Activated CD4-positive, alpha-beta T cell treated with anti-CD3 and anti-CD28 coated beads, Interleukin-10, Interleukin-2, amounts not matched to agents 100 ng/mL and 50 ng/mL, durations not matched to agents 16 hours and 8 hours (primary cell): ENCODE measurements around the gene ERC2.
A peak's percentile ranks its signal among the peaks of the same experiment; 100 is the strongest.

Experiments used
- DNase-seq: peaks from one replicate; pipeline ENCODE4 v3.0.0-alpha.2; 2020

ERC2 gene

DNA sequence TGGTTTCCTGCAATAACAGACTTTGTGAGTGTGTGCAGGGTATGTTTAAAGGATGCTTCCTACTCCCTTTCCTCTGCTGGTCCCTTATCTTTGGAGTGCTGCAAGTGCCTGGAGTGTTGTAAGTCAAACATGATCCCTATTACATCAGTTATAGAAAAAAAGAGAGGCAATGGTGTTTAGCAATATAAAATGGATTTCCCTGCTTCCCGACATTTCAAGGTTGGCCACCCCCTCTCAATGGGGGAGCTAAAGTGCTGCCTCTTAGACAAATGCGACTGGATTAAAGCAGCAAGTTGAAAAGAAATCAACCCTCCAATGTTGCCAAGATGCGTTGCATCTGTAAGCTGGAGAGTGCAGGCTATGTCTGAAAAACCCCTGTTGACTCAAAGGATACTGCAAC, 778.1 kb downstream of the ERC2 start:
- DNase-seq: no peak

- no peak for DNase-seq
Measured at GRCh38 chr3:55688154-55688553, 780.1 kb downstream of the ERC2 start.

DNA sequence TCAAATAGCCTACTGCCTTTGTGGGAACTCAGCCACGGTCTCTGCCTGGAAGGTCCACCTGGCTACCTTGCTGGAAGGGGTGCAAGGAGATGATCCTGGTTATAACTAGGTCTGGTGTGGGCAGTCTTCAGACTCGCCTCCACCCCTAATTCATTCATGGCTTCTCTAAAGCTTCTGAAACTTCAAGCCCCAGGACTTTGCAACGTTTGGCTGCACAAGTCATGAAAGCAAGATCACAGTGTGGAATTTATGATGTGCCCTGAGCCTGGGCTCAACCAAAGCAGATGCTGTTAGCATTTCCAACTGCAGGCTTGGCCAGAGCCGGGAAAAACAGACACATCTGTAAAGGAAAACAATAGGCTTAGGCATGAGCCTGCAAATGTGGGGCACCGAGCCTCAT, 780.7 kb downstream of the ERC2 start:
- no peak for DNase-seq

DNA sequence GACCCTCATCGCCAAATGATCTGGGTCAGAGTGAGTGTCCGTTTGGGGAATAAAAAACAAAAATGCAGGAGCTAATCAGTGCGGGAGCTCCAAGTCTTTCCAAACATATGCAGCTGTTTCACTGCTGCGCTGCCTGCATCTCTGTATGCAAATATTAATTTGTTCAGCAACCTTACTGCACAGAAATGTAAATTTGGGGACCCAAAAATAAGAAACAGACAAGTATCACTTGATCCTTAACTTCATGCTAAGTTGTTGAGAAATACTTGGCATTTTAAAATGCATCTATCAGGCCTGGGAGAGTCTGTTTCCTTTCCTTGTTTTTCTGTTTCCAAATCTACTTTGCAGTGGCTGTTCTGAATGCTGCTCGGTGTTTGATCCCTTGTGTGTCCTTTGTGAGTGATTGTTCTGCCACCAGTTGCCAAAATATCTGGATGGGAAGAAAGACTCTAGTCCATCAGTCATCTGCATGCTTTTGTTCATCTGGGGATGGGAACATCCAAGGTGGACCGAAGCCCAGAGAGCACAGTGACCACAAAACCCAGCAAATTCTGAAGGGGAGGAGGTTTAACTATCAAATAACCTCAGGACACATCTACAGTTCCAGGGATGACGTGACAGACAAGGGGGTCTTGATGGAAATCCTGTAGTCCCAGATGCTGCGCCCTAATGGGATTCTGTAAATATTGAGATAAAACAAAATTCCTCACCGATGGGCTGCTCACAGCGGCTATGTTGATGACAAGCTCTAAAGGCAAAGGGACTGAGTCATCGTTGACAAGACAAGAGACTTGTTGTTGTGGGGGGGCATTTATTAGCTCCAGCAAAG, 781.6 kb downstream of the ERC2 start:
- DNase-seq: no peak

GRCh38 chr3:55683666-55684270, 784.5 kb downstream of the ERC2 start:
- DNase-seq: no peak

DNA sequence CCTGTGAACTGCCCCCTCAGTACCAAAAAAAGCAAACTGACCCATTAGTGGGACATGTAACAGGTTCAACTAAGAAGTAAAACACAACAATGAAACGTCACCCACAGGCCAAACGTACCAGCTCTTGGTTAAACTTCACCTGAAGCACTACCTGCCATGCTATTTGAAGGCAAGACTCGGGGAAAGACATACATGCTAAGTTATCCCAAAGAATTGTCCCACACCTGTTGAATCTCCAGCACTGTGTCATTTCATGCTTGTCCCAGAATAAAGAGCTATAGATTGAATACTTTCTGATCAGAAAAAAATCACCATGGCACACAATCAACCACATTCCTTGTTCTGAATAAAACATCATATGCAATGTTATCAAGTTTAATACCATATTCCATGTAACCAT, 785.8 kb downstream of the ERC2 start:
- DNase-seq: no peak

- DNase-seq: no peak
Measured at GRCh38 chr3:55678546-55679216, 789.6 kb downstream of the ERC2 start.

GRCh38 chr3:55676643-55677042, 791.6 kb downstream of the ERC2 start:
- DNase-seq: no peak

DNA sequence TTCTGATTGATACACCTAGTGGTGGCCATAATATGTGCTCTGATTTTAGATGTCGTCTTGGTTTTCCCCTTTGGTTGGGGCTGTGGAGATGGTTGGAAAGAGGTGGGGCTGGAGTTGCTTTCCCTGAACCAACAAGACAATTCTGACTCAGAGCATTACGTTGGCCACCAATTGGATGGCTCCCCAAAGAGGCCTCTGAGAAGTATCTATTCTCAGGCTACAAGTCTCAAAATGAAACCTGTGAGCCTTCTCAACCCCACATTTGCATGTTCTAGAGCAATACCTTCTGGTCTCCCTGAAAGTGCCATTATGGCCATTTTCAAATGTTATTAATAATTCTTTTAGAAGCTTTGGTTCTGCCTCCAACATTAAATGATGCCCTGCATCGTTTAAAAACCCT, 792.8 kb downstream of the ERC2 start:
- peak; percentile 50 for DNase-seq

DNA sequence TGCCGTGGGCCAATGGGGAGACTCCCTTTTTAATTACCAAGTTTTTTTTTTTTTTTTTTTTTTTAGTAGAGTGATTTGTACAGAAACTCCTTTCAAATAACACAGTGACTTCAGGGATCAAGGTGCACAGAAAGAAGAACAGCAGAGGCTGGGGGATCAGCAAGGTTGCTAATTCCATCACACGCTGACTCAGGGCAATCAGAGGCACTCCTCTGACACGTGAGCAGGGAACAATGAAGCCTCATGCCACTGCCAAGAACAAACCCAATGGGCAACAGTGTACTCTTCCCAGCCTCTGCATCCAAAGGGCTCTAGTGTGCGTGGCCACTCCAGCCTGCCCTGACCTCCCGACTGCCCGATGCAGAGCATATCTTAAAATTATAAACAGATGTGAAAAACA, 794.5 kb downstream of the ERC2 start:
- no peak for DNase-seq

DNA sequence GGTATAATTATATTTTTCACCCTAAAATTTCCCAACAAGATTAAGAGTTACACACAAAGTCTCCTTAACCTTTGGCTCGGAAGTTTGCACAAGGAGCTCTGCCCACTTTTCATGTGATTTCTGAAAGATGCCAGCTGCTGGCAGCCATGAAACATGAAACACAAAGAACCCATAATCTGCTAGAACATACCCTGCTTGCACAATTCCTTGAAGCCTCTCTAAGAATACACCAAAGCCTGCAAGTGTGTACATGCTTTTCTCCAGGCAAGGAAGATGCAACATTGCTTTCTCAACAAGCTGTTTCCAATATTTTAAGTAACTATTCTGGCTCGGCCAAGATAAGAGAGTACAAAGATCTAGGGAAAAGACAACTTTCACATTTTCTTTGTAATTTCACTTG, 799.1 kb downstream of the ERC2 start:
- no peak for DNase-seq

GRCh38 chr3:55668359-55668758, 799.9 kb downstream of the ERC2 start:
- no peak for DNase-seq

- peak; percentile 3 for DNase-seq
Measured at GRCh38 chr3:55664387-55664786, 803.9 kb downstream of the ERC2 start.

- no peak for DNase-seq
Measured at GRCh38 chr3:55662683-55663082, 805.6 kb downstream of the ERC2 start.

- no peak for DNase-seq
Measured at GRCh38 chr3:55661571-55661970, 806.7 kb downstream of the ERC2 start.

GRCh38 chr3:55661141-55661540, 807.1 kb downstream of the ERC2 start:
- DNase-seq: no peak

DNA sequence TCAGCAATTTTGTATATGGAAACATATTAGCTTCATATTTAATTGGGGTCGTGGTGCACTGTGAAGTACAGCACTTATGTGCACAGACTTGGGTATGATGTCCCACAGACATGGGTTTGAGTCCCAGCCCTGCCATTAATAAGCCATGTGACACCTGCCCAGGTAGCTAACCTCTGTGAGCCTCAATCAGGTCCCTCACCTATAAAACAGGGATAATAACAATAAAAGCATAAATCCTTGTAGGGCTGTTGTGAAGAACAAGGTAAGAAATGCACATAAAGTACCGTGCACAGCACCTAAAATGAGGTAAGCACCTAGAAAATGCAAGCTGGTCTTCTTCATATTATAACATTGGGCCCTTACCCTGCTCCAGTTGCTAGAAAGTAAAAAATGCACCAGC, 807.6 kb downstream of the ERC2 start:
- no peak for DNase-seq

- no peak for DNase-seq
Measured at GRCh38 chr3:55659701-55660100, 808.6 kb downstream of the ERC2 start.

- no peak for DNase-seq
Measured at GRCh38 chr3:55658690-55659562, 809.3 kb downstream of the ERC2 start.

DNA sequence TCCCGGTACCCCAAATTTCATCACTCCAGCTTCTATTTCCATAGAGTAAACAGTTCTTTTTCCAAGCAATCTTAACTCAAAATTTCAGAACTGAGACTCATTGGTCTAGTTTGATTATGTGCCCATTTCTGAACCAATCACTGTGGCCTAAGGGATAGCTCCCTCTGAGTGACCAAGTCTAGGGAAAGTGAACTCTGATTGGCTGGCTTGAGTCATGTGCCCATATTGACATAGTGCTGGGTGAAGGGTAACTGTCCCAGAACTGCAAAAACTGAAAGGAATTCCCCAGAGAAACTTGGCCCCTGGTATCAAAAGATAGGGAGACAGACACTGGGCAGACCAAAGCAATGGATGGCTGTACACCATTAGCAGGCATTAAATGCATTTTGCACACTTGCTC, 810.0 kb downstream of the ERC2 start:
- no peak for DNase-seq

DNA sequence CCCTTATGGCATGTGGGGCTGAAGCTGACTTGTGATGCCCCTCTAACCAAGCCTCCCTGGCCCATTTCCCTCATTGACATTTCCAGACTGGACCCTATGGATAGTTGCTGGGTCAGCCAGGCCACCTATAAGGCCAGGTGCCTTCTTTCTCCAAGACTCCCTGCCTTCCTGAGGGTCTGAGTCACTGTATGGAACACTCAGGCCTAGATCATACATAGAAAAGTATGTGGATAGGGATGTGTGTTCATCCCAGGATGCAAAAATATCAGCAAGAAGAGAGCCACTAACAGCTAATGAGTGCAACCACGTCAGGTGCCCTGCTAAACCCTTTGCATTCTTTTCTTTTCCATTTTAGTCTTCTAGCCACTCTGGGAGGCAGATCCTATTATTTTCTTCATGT, 812.7 kb downstream of the ERC2 start:
- DNase-seq: no peak

DNA sequence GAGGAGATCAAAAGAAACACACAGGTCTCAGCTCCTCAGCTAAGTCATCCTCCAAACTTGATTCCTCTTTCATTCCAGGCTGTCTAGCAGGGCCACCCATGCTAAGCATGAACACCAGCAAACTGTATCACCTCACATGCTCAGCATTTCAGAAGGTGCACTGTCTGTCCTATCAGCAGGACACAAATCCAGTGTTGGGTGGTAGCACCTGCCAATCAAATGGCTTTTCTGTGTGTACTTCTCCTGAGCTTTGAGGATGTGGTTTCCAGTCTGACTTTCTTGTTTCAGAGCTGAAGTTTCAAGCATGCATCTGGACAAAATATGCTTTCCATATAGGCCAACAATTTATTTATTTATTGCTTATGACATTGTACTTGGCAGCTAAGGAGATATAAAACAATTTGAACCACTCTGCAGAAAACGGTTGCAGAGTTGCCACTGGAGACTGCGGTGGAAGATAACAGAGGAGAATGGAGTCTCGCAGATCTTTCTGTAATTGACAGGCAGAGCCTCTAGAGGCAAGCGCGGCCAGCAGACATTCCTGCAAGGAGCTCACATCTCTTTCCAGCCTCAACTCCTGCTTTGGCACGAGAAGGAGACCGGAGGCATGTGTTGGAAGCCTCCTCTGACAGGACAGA, 814.0 kb downstream of the ERC2 start:
- DNase-seq: peak; percentile 9

DNA sequence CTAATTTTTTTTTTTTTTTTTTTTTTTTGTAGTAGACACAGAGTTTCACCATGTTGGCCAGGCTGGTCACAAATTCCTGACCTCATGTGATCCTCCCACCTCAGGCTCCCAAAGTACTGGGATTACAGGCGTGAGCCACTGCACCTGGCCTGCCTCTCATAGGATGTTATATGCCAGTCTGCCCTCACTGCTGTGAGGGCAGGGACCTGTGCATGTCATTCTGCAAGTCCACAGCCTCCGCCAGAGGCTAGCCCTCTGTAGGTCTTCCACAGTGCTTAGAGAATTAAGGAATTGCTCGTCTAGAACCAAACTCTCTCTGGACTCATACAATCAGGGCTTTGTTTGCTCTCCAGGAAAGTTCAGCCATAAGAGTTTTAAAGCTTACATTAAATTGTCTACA, 817.3 kb downstream of the ERC2 start:
- no peak for DNase-seq
